CD4-positive, alpha-beta T cell treated with Interleukin-1 beta for 1 hour (primary cell): ENCODE data around the gene CNTFR.
"Not testable (repeated sequence)": the region's sequence is repeated elsewhere in the genome, so short reads cannot be mapped to it uniquely, and the experiment has no call there.

Experiments
- DNase-seq, 2 donors: peaks; one replicate each; pipeline ENCODE4 v3.0.0-alpha.2; 2020 to 2022

CNTFR gene, protein sequence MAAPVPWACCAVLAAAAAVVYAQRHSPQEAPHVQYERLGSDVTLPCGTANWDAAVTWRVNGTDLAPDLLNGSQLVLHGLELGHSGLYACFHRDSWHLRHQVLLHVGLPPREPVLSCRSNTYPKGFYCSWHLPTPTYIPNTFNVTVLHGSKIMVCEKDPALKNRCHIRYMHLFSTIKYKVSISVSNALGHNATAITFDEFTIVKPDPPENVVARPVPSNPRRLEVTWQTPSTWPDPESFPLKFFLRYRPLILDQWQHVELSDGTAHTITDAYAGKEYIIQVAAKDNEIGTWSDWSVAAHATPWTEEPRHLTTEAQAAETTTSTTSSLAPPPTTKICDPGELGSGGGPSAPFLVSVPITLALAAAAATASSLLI

DNA sequence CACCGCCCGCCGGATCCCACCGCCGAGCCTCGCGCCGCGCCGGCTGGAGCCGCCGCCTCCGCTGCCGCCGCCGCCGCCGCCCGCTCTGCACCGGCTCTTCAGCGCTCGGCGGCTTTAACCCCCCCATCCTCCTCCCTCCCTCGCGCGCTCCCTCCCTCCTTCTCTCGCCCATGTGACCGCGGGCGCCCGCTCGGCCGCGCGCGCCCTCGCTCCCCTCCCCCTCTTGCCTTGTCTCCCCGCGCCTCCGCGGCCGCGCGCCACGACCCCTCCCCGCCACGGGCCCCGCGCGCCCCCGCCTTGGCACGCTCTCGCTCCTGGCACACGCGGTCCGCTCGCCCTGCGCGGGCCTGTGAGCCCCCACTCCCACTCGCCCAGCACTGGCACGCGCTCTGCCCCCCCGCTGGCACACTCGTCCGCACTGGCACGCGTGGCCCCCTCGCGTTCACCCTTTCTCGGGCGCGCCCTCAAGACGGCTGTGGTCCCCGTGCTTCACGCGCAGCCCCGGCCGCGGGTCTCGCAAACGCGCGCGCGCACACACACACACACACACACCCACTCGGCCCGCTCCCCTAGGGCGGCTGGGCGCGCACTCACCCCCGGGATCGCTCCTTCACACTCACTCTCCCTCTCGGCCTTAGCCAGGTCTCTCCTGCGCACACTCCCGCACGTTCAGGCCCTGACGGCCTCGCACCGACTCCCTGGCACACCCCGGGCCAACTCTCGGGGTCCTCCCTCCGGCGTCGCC lies at the start of gene CNTFR:
TSS of gene CNTFR (minus strand) at position 89 of the 745 bp plus-strand sequence. CDS start 20,743 bp downstream, outside the sequence.
- DNase-seq = no peak

DNA sequence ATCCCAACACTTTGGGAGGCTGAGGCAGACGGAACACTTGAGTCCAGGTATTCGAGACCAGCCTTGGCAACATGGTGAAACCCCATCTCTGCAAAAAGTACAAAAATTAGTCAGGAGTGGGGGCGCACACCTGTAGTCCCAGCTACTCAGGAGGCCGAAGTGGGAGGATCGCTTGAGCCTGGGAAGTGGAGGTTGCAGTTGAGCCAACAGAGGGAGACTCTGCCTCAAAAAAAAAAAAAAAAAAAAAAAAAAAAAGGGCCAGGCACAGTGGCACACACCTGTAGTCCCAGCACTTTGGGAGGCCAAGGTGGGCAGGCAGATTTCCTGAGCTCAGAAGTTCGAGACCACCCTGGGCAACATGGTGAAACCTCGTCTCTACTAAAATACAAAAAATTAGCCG lies 49.8 kb upstream of the CNTFR start:
- DNase-seq = not testable (repeated sequence)

DNA sequence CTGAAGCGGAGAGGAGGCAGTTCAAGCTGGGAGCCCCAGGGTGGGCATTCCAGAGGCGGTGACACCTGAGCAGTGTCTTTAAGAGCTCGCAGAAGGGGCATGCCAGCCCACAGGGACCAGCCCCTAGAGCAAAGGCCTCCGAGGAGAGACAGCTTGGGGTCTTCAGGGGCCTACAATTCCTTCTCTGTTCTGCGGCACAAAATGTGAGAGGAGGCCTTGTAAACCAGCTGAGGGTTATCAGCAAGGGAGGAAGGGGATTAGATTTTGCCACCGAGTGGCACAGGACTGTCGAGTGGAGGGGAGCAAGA lies 48.6 kb upstream of the CNTFR start:
- no peak for DNase-seq

DNA sequence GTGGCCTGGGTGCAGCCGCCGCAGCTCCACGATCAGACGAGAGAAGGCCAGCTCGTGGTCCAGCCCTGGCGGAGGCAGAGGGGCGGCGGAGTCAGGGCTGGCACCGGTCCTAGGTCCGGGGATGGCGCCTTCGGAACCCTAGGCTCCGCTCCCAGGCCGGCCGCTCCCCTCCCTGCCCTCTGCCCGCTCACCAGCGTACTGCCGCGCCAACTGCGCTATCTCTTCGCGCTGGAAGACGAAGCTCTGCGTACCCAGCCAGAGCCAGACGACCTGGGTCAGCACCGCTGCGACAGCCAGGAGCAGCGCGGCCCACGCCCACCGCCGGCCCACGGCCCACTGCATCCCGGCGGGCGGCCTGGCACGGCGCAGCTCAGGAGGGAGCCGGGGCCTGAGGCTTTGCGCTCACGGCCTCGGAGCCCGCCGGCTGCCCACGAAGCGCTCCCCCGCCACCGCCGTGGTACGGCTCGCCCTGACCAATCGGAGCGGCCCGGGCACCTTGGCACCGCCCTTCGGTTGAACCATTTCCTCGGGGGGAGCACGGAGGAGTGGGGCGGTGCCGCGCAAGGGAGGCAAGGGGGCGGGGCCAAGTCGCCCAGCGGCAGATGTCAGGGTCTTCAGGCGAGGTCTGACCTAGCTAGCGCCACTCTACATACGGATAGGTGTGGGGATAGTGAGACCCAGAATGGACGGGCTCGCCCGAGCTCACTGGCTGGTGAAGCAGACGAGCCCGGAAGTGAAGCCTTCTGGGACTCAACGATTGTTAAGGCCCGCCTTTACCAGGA lies 48.0 kb upstream of the CNTFR start, which contains the start of gene SIGMAR1:
TSS of gene SIGMAR1 (minus strand) at position 432 of the 782 bp plus-strand sequence. CDS start at position 342, 90 bp downstream.
- DNase-seq = peak; percentile 90 to 96

DNA sequence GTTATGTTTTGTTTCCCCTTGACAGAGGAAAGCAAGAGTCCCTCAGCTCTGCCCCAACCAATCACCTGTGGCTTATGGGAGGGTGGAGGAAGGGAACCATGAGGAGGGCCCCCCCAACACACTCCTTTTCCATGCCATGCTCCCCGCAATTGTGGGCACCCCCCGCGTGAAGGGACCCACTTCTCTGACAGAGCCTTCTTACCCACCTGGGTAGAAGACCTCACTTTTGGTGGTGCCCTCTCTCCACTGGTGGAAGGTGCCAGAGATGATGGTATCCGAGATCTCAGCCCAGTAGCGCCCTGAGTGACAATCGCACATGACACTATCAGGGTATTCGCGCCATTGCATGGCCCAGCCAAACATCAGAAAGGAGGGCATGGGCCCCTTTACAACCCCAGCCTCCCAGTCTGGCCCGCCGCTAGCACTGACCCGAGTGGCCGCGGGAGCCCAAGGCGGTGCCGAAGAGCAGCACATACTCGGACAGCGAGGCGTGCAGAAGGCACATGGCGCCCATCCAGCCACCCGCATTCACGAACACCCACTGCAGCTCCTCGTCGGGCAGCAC lies 47.3 kb upstream of the CNTFR start:
- no peak for DNase-seq

DNA sequence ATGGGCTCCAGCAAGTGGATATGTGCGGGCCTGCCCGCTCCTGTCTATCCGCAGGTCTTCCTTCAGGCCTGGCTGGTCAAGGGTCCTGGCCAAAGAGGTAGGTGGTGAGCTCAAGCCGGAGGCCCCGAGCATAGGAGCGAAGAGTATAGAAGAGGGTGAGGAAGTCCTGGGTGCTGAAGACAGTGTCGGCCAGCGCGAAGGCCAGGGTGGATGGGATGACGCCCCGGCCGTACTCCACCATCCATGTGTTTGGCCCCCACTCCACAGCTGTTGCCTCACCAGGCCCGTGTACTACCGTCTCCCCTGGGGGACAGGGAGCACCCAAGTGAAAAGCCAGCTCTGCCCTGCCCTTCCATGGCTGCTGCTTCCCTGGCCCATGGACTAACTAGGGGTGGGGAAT lies 46.0 kb upstream of the CNTFR start:
- no peak for DNase-seq

DNA sequence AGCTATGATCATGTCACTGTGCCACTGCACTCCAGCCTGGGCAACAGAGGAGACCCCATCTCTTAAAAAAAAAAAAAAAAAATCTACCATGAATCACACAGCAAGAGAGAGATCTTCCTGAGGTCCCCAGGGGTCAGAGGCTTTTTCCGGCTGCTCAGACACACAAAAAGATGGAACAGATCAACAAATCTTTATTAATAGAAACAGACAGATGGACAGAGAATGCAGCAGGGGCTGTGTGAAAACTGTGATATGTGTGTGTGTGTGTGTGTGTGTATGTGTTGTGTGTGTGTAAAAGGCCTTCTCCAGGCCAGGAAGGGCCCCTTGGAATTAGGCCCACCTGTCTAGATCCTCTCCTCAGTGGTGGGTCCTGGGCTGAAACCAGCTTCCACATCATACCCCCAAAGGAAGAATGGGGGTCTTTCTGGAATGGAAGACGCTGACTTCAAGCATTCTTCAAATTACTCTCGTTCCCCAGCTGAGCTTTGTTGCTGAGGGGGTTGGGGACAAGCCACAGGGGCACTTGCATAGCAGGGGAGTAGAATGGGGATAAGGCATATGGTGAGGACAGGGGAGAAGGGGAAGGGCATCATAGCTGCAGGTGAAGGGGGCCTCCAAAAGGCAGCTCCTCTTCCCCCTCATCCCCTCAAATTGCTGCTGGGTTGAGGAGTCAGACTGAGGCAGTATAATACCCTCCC lies 45.2 kb upstream of the CNTFR start:
- DNase-seq = no peak

DNA sequence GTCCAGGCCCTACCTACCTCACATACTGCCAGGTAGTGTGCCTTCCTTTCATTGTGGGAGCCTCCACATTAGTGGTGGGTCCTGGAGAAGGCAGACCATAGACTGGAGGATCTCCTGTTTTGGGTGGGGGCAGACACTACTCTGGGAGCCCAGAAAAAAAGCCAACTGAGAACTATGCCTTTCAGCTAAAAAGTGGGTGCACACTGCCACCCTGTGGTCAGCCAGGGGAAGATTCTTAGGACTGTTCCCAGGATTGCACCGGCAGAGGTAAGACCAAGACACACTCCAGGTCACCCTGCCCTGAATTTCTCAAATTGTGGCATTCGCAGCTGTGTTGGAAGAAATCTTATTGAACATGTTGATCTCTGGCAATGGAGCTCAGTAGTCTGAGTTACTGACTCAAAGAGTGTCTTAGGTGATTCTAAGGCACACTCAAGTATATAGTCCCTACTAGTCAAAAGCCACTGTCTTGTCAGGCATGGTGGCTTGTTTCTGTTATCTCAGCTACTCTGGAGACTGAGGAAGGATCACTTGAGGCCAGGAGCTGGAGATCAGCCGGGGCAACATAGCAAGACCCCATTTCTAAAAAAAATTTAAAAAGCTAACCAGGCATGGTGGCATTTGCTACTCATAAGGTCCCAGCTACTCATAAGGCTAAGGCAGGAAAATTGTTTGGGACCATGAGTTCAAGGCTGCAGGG lies 44.5 kb upstream of the CNTFR start:
- DNase-seq = peak; percentile 79 to 81

DNA sequence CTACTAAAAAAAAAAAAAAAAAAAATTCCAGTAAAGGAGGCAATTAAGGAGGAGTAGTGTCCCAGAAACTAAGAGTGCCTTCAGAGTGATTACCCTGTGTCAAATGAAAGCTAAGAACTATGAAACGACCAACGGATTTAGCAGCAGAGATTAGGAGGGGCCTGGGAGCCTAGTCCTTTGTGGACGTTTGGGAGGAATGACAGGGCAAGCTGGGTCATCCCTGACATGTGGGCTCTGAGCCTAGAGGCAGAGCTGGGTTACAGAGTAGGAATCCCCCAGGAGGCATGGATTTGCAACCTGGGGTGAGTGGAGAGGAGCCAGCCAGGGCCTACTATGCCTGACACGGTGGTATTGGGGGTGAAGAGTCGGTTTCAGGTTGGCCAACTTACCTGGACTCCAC lies 43.6 kb upstream of the CNTFR start:
- DNase-seq = no peak

DNA sequence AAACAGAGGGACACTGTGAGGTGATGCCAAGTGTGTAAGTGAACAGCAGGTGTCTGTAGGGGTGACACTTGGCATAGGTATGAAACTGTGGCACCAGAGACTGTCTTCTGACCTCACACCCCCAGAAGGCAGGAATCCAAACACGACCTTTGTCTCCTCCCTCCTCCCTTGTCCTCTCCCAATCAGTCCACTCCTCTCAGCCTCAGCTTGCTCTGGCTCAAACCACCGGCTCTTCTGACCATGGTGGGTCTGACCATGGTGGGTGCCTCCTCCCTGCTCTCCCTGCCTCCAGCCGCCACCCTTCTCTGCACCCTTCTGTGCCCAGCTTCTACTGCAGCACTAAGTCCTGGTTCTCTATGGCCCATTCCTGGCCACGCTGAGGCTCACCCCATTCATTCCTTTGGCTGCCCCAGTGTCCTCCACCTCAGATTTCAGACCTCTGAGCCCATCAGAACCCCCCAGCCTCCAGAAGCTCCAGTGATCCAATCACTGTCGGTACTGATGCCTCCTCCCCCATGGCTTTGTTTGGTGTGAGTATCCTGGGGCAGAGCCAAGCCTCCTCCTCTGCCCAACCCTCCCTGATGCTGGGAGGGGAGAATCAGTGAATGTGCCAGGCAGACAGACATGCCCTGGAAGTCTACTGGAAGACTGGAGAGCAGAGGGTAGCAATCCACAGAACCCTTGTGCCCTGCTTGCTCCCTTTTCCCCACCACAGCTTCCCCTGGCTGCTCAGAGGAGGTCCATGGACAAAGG lies 41.1 kb upstream of the CNTFR start:
- no peak for DNase-seq

DNA sequence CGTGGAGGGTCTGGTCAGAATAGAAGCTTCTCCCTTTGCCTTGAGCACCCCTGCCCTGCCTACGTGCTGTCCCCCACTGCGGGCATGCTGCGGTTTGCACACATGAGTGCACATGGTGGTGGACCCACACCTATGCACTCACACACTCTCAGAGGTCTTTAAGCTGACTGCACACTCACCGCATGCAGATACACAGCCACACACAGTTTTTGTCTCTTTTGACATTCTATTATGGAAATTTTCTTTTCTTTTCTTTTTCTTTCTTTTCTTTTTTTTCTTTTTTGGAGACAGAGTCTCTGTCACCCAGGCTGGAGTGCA lies 39.9 kb upstream of the CNTFR start:
- no peak for DNase-seq

DNA sequence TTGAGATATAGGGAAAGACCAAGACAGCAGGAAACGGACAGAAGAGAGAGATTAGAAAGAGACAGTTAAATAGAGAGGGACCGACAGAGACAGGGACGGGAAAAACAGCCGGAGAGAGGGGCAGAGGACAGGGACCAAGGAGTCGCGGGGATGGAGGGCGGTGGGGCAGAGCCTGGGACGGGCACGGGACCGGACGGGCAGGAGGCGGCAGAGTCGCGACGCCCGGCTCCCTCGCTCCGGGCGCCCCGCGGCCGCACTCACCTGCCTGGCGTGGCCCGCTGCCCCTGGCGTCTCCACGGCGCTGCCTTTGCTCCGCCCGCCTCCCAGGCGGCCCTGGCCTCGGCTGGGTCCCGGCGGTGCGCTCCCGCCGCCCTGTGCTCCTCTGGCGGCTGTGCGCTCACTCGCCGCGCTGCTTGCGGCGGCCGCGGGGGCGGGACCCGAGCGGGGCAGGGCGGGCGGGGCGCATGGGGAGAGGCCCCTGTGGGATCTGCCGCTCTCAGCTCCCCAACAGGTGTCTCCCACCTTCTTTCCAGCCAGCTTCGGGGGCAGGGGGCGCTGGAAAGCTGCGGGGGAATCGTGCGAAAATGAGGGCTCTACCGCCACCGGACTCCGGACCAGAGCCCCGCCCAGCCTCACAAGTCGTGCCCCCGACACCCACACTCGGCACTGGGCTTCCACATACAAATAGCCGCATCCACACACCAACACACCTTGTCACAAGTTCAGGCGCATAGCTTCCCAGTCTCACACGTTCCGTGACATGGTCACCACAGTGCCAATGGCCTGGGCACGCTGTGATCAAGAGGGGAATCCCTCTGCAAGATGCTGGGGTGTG lies 39.3 kb upstream of the CNTFR start, which contains the start of gene ARID3C:
TSS of gene ARID3C (minus strand) at position 411 of the 835 bp plus-strand sequence. CDS start 1,052 bp downstream, outside the sequence.
- DNase-seq = peak; percentile 35 to 48

DNA sequence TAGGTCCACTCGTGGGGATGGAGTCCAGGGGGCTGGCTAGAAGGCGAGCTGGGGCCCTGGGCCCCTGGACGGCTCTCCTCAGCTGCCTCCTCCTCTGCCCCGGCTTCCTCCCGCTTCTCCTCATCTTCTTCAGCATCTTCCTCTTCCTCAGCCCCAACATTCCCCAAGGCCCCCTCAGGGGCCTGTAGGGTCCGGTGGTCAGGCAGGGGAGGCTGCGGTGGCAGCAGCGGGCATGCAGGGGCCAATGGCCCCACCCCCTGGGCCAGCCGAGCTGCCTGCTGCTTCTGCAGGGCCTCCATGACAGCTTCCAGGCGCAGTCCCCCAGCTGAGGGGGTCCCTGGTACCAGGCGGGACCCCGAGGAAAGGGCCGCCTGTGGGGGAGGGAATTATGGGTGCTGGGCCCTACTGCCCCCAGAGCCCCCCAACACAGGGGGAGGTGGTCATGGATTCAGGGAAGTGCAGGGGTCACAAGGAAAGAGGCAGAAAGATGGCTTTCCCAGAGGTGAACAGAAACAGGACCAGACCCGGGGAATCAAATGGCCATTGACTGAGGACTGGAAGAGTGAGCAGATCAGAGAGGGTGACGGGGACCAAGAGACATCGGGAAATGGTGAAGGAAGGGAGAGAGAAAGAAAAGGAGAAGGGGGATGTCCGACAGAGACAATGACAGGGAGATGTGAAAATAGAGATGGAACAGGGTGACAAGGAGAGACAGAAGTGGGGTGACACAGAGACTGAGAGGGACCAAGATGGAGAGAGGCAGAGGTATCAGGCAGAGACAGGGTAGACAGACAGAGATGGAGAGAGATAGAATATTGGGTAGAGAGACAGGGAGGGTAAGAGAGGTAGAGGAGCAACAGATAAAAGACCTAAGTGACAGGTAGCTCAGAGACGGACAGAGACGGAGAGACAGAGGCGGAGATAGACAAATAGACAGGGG lies 38.5 kb upstream of the CNTFR start:
- DNase-seq = no peak

DNA sequence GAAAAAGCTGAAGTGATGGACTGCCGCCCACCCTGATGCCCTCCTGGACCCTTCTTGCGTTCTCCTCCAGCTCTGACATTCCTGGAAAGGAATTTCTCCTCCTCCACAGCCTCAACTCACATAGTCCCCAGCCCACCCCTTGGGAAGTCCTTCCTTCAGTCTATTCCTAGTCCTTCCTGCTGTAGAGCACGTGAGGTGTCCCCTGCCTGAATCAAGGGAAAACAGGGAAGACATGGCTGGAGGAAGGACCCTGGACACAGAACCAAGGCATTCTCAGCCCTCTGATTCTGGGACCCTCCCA lies 35.6 kb upstream of the CNTFR start:
- no peak for DNase-seq

DNA sequence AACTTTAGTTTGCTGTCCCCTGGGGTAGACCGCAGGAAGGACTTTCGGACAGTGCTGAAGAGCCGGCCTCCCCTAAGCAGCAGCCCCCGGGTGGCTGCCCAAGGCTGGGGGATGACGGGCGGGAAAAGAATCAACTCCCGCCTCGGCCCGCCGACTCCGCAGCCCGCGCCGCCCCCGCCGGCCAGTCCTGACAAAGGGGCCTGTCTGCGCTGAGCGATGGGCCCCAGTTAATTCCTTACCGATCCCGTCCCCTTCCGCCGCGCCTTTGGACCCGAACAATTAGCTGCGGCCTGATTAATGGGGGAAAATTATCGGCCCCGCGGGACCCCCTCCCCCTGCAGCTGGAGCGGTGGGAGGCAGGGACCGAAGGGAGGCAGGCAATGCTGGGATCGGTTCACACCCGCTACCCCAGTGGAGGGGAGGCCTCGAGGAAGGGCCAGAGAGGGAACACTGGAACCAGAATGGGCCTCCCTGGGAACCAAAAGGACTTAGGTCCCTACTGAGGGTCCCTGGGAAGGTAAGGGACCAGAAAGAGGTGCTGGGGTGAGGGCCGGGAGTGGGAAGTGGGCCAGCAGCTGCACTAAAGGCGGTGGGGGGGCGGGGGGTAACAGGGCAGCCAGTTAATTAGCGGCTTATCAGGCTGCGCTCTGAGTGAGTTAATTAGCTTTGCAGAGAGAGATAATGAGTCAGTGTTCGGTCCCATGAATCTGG lies 35.1 kb upstream of the CNTFR start:
- DNase-seq = no peak

DNA sequence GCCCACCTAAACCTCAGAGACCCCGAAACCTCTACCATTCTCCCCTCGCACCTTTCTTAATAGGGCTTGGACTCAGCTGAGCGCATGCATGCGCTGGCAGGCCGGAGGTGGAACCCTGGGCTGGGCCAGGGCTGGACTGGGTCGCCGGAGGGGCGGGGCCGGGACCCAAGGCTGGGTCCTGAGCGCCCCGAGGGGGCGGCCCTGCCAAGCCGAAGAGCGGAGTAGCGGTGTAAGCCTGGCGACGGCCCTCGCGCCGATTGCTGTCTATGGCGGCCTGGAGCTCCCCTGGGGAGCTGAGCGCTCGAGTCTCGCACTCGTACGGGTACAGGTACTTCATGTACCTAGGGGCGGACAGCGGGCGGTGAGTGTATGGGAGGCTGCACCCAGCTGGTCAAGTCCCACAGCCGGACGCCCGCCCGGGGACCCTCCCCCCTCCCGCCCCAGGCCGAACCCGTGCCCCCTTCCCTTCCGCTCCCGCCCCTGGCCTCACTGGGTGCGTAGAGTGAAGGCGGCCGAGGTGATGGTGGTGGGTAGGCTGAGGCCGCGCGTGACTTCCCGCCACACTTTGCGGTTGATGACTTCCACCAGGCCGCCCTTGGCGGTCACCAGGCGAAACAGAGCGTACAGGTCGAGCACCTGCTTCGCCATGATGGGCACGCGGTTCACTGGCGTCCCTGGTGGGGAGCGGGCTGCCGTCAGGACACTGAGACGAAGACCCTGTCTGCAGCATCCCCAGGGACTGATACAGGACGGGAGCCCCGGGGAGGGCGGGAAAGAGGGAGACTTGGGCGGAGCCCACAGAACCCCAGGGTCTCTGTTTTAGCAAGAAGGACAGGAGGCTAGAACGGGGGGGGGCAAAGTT lies 34.1 kb upstream of the CNTFR start:
- DNase-seq = peak in 1 of 2 donors; percentile 14
